ENCODE measurements around the gene KLHL29.

GRCh38 chr2:23482607-23483006, 97.6 kb downstream of the KLHL29 start:
- TF ChIP-seq CTCF (IDR thresholded peaks at IDR 0.05 in 8 of 11, conservative IDR thresholded peaks at IDR 0.05 in 3 of 11) (no peak), POLR2A (IDR thresholded peaks at IDR 0.05) (no peak), POLR2AphosphoS5 (IDR thresholded peaks at IDR 0.05) (no peak)
